ENCODE results near the gene SLC26A1.

The SLC26A1 gene

GRCh38 chr4:963276-964225 lies 29.7 kb downstream of the SLC26A1 start:
- DNase-seq: no peak

DNA sequence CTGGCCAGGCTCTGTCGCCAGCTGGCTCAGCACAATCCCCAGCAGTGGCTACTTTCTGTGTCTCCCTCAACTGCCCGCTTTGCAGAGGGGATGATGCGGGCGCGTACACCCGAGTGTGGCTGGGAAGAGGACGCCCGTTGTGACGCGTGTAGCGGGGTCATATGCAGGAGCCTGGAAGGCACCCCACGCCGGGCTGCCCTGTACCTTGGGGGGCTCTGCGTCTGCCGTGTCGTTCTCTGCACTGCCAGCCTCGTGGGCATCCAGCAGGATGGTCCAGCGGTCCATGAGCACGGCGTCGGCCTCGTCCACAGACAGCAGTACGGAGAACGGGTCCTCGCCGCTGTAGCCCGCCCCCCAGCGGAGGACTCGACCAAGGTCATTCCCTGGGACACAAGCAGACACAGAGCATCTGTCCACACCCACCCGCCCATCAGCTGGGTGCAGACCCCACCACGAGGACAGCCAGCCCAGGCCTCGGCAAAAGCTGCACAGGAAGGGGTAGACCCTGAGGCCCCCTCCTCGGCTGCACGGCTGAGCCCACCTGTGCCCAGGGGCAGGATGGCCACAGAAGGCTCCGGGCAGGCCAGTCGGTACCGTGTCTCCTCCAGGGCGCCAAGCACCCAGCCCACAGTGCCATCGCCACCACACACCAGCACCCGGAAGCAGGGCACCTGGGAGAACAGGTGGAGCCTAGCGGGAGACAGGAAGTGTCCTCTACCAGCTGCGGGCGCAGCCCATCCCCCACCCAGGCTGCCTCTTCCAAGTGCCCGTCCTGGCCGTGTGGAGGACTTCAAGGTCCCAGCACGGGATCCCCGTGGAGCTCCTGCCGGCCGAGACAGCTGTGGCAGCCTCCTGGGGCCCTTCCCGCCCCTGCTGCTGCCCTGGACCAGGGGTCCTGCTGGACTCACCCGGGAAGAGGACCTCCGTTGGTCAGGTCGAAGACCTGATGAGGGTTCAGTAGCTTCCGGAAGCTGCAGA lies 30.7 kb downstream of the SLC26A1 start:
- no peak for DNase-seq

GRCh38 chr4:961351-962230 lies 31.6 kb downstream of the SLC26A1 start:
- DNase-seq: no peak

- DNase-seq: no peak
Measured at GRCh38 chr4:960636-961350, 32.4 kb downstream of the SLC26A1 start.

- DNase-seq: no peak
Measured at GRCh38 chr4:960140-960635, 33.0 kb downstream of the SLC26A1 start.

DNA sequence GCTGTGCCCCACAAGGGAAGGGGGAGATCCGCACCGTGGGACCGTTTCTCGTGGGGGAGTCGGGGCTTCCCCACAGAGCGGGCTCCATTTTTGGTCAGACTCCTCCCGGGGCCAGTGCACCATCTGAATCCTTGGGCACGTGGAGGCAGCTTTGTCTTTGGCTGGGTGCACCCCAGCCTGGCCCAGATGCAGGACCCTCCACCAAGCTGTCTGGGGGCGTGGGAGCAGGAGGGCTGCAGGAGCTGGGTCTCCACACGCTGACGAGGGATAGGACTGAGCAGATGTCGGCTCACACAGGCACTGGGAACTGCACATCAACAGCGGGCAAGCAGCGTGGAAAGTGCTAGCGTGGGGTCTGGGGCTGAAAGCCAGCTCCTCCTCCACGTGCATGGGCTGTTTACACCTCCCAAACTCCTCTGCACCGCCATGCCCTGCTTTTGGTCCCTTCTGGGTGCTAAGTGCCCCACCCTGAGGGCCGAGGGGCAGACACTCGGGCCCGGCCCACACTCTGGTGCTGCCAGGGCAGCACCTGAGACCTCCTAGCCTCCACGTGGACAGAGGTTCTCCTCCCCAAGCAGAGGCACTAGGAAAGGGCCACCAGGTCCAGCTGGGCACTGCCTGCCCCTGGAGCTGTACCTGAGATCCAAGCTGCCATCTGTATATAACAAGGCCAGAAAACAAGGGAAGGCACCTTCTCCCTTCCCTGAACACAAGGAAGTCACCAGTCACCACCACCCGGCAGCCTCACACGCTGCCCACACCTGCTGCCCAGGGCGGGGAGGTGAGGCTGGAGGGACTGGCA lies 33.7 kb downstream of the SLC26A1 start:
- no peak for DNase-seq

GRCh38 chr4:958696-959337 lies 34.4 kb downstream of the SLC26A1 start:
- no peak for DNase-seq

GRCh38 chr4:958314-958665 lies 34.9 kb downstream of the SLC26A1 start:
- no peak for DNase-seq

GRCh38 chr4:957581-958313 lies 35.5 kb downstream of the SLC26A1 start:
- no peak for DNase-seq

DNA sequence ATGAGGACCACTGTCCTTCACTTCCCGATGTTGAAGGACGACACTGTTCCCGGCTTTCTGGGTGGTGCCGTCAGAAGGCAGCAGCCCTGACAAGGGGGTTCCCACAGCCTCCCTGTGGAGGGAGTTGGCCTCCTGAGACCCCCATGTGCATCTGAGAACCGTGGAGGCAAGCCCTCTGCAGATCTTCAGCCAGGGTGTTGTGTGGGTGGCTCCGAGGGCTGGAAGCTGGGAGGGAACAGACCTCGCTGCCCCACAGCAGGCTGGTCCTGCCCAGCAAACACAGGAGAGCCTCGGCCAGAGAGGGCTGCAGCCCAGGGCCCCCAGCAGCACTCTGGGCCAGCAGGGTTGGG lies 36.0 kb downstream of the SLC26A1 start:
- no peak for DNase-seq

DNA sequence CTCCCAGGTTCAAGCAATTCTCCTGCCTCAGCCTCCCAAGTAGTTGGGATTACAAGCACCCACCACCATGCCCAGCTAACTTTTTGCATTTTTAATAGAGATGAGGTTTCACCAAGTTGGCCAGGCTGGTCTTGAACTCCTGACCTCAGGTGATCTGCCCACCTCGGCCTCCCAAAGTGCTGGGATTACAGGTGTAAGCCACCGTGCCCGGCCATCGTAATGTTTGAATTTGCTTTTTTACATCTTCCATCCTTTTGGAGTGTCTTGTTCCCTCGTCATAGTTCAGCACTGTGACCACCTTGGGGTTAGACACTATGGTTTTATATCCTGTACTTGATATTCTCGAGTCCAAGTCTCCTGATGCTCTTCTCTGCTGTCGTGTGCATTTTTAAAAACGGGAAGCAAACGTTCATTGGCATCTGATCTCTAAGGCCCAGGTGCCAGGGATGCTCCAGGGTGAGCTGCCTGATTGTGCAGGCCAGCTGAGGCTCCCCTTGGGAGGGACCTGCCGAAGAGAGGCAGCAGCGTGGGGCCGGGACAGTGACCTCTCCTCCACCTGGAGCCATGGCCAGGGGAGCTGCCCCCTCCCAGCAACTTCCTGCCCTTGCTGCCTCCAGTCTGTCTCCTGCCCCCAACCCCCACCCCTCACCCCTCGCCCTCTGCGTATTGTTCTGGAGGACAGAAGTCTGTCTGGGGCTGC lies 36.5 kb downstream of the SLC26A1 start:
- DNase-seq: no peak

DNA sequence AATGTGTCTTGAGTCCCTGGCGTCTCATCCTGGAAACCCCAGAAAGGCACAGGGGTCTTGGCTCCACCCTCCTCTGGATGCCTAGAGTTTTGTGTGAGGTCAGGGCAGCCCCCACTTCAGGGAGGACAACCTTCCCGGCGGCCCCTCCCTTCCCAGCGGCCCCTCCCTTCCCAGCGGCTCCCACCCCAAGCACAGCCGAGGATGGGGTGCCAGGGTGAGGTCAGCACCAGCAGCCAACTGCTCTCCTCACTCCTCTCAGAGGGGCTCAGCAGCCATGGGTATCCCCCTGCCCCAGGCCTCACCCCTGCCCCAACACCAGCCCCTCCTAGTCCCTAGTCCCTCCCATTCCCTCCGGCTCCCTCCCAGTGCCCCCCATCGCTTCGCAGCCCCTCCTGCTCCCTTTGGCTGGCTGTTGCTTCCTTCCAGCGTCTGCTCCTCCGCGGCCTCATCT lies 37.2 kb downstream of the SLC26A1 start:
- DNase-seq: no peak

GRCh38 chr4:955161-955921 lies 37.9 kb downstream of the SLC26A1 start:
- no peak for DNase-seq

GRCh38 chr4:954211-955020 lies 38.8 kb downstream of the SLC26A1 start:
- no peak for DNase-seq

DNA sequence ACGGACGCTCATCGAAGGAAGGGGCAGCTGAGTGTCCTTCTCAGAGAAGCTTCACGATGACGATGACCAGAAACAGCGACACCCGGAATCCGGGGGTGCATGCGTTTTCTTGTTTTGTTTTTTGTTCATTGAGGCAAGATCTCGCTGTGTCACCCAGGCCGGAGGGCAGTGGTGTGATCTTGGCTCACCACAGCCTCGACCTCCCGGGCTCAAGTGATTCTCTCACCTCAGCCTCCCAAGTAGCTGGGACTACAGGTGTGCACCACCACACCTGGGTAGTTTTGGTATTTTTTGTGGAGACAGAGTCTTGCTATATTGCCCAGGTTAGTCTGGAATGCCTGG lies 39.7 kb downstream of the SLC26A1 start:
- DNase-seq: no peak

DNA sequence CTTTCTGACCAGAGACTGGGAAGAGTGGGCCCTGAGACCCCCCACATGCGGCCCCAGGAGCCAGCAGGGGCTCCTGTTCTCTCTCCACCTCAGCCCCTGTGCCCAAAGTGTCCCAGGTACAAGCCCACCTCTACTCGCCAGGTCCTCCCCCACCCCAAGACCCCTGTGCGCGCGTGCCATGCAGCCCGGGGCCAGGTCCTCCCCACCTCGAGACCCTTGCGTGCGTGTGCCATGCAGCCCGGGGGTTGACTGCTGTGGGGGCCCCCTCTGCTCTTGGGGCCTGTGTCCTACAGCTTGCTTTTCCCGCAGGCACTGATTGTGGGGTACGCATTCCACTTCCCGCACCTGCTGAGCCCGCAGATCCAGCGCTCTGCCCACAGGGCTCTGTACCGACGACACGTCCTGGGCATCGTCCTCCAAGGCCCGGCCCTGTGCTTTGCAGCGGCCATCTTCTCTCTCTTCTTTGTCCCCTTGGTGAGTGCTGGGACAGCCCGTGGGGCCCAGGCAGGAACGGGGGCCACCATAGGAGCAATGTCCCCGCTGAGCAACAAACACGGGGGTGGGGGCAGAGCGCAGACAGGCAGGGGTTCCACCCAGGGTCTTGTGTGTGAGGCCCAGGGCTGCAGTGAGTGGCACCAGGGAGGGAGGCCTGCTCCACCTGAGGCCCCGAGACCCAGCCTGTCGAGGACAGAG lies 40.2 kb downstream of the SLC26A1 start:
- no peak for DNase-seq
